HG03442 (cell line): ENCODE measurements around the gene MLPH.

Experiments used
- ATAC-seq: cut with Tn5 transposase; IDR thresholded peaks from one replicate; pipeline ENCODE4 v1.9.1; 2021; ENCODE audit warnings: mild to moderate bottlenecking, moderate library complexity; ENCODE audit not compliant: unreplicated experiment

MLPH gene

DNA sequence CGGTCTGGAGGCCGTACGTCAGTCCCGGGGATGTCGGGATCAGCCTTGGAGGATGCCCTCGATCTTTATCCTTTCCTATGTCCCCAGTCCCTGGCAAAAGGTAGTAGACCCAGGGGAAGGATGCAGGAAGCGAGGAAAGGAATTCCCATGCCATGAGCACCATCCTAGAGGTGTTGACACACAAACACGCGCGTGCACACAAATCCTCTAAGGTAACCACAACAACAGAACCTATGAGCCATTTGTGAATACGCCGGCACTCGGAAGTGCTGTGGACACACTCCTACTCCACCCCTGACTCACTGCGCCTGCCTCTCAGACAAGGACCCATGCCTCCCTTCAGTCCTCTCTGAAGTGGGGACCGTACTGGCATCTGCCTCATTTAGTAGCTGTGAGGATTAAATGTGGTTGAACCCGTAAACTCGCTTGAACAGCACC lies 11.3 kb upstream of the MLPH start:
- no peak for ATAC-seq

DNA sequence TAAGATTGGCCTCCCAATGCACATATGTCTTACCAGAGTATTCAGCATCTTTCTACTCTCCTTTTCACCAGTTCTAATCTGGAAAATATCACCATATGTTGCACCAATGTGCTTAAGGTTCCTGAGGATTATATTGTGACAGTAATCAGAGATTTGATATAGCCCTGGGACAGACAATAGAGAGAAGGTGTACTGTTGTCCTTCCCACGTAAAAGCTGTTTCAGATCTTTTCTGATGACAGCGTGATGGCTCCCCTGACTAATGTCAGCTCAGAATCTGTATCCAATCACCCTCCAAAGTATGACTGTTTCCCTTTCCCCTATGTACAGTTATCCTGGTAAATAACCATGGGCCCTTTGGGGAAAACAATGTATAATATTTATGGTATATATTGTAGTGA lies 9.0 kb upstream of the MLPH start:
- no peak for ATAC-seq

DNA sequence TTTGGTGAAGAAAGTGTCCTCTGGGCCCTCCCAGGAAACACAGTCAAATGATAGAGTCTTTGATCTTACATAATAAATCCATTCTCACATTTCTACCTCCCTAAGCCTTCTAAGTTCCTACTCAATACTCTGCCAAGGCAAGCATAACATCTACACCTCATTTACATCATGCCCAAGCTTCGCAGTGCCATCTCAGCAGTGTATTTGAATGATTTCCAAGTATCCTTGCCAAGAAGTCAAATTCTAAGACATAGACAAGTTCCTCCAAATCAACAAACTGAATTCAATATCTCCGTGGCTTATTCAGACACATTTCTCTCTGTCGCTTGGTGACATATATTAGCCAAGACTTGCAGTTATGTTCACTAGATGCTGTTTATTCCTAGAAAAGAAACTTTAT lies 8.1 kb upstream of the MLPH start:
- no peak for ATAC-seq

DNA sequence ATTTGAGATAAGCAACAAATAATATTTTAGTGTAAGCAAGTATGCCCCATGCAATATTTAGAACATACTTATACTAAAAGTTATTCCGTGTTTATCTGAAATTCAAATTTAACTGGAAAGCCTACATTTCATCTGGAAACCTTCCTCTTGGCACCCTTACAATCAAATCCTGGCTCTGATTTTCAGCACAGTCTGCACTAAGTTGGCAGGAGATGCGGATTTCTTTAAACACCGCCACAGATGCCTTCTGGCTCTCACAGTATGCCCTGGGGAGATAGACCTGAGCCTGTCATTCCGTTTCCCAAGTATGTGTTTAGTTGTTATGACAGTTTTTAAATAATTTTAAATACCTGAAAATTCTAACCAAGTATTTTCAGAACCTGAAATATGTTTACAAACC lies 7.3 kb upstream of the MLPH start:
- no peak for ATAC-seq

DNA sequence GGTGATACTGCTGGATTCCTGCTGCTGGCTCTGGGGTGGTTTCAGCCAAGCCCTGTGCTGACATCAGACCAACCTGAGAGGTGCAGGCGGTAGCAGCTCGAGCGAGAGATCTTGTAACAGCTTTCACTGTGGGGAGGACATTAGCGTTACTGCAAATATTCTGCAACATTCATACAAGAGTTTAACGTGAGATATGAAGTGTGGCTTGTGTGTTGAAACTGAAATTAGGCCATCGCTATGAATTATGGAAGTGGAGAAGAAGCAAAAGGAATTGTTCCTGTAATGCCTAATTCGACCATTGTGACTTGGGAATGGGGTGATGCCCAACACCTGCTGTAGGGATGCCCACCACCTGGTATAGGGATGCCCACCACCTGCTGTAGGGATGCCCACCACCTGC lies 6.5 kb upstream of the MLPH start:
- no peak for ATAC-seq

DNA sequence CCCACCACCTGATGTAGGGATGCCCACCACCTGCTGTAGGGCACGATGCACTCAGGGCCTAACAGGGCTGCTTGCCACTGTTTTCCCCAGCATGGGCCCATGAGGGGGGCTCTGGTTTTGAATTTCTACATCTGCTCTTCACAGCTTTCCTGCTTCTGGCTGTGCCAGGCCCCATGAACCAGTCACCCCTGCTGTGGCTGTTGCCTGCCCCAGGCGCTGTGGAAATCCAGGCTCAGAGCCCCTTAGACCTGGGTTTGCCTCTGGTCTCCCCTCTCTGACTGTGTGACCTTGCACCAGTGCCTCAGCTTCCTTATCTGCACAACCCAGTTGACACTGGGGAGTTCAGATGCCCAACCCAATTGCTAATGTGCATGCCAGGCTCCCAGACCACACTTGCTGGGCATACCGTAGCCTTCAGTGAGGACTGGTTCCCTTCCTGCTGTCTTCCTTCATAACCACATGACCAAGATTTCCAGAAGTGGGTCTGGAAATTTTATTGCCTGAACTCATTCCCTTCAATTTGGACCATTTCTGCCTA lies 6.0 kb upstream of the MLPH start:
- ATAC-seq: no peak

DNA sequence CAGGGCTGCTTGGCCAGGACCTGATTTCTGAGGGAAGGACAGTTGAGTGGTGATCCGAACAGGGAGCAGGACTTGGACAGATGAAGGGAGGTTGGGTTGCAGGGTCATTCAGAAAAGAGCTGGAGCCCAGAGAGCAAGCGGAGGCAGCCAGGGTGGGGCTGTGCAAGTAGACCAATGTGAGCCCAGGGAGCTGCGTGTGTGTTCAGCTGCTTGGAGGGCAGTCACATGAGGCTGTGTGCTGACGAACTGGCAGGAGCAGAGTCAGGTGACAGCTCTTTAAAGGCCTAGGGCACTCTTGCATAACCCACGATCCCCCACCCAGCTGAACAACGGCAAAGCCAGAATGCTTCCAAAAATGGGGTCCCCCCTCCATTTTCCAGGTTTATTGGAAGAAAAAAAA lies 4.6 kb upstream of the MLPH start:
- no peak for ATAC-seq

DNA sequence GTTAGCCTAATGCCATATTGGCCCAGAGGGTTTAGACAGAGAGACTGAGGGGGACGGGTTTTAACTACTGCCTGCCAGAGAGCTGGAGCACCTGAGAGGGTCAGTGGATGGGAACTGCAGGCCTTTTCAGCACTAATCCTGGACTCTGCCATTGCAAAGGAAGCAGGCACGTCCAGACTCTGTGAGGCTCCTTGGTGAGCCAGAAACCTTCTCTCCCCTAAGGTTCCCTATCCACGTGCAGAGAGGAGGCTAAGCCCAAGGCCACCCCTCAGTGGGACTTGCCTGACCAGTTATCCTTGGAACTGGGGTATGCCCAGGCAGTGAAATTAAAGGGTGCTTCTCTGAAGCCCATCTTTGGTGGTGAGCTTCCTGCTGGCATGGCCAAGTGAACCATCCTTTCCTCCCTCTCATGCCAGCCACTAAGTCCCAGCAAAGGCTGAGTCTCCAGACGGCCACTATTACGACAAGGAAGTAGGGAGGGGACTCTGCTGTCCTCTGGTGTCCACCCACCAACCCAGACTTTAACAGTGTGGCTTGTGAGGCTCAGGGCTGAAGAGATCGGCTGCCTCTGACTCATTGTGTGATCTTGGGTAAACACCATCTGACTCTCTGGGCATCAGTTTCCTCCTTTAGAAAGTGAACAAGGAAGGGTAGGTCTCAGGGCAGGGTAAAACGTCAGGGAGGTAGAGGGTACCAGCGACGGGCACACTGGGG lies 3.9 kb upstream of the MLPH start:
- no peak for ATAC-seq

DNA sequence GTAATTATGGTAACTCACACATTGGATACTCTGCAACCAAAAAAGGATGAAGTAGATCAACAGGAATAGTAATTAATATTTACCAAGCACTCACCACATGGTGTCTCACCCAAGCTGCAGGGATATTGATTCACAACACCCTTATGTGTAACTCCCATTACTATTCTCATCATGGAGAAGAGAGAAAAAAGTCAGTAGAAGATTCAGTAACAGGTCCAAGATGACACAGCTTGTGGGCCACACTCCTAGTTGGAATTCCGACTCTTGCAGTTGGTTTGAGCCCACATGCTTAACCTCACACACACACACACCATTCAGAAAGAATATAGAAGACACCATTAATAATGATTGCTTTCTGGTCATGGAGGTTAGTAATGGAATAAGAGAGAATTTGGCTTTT lies 1.7 kb upstream of the MLPH start:
- no peak for ATAC-seq

DNA sequence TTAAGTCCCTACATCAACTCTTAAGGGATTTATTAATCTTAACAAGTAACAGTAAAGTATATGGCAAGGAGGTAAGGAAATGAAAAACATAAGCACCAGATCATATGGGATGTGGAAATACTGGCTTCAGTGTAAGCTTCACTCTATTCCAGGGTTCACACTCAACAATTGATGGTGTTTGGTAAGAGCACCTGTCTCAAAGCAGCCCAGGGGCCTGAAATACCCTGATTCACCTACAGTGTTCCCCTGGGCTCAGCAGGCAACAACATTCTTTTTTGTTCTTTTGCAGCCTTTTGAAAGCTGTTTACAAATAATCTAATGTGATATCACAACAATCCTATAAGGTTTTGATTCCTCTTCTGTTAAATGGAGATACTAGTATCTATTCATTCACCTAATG lies 1.2 kb upstream of the MLPH start:
- ATAC-seq: no peak

DNA sequence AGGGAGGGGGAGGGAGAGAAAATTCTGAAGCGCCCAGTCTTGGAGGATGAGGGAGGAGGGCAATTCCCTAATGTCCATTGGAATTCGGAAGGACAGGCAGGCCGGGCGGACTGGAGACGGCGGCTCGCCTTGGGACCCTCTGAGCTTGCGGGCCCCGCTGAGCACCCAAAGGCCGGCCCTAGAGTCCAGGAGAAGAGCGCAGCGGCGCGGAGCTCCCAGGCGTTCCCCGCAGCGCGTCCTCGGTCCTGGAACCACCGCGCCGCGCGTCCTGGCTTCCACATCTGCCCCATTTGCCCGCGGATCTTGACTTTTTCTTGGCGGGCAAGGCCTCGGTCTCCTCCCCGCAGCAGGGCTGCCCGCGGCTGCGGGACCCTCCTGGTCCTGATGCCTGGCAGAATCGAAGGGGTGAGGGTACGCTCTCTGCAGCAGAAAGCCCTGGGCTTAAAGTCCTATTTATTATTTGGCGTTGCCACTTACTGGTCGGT lies 675 bp upstream of the MLPH start:
- ATAC-seq: no peak

DNA sequence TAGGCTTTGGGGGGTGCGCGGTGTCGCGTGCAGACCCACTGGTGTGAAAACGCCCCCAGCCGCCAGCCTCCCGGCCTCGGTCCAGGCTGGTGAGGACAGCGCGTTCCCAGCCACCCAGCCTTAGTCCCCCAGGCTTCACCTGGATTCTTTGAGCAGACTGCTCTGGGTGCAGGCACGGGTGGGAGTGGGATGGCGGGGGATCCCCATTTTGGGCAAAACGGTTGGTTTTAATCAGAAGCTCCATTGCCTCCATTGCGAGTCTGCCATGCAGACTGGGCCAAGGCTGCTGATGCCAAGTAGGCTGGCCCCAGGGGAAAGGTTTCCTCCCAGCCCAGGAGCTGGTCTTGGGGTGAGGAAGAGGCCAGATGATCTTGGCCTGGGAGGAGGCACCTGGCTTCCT lies 445 bp downstream of the MLPH start:
- no peak for ATAC-seq

DNA sequence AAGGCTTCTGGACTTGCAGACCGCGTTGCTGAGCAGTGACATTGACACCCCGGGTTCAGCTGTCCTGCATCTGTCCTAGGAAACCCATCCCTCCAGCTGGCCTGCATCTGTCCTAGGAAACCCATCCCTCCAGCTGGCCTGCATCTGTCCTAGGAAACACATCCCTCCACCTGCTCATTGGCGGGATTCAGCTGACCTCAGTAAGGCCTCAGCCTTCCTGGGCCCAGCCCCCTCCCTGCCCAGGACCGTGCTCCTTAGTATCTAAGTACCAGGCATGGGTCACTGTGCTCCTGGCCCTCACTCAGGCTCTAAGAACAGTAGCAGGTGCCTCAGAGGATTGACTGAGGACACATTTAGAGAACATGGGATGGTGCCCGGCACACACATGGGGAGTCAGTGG lies 1.2 kb downstream of the MLPH start:
- ATAC-seq: no peak

DNA sequence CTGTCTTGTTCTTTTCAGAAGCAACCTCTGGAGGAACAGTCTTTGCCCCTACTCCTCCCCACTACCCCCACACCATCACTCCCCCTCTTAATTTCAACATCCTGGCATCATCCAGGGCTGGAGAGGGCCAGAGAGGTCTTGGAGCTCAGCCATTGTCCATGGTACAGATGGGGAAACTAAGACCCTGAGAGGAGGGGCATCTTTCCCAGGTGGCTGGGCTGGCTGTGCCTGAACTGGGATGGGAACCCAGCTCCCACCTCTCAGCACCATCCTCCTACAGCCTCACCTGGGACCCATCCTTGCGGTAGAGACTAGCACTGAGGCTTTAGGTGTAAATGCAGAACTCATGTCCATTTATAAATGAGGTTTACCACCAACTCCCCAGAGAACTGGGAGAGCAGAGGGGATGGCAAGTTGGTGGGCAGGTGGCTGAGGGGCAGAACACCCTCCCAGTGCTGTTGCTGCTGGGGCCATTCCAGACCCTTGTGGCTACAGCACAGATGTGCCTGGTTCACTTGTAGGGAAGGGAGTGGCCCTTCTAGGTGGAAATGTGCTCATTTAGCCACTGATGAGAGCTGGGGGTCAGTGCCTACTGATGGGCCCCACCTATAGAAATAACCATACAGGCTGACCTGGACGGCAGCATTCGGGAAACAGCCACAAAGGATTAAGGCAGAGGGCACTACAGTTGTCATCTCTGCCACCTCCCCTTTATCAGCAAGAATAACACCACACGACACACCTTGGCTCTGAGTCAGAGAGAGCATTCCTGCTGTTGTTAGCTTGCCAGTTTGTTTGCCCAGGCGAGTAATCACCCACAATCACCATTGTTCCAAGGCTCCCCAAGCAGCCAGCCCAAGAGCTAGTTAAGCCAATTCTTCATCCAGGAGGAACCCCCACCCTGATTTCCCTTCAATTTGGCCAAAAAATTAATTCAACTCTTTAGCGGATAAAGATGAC lies 2.1 kb downstream of the MLPH start:
- no peak for ATAC-seq

DNA sequence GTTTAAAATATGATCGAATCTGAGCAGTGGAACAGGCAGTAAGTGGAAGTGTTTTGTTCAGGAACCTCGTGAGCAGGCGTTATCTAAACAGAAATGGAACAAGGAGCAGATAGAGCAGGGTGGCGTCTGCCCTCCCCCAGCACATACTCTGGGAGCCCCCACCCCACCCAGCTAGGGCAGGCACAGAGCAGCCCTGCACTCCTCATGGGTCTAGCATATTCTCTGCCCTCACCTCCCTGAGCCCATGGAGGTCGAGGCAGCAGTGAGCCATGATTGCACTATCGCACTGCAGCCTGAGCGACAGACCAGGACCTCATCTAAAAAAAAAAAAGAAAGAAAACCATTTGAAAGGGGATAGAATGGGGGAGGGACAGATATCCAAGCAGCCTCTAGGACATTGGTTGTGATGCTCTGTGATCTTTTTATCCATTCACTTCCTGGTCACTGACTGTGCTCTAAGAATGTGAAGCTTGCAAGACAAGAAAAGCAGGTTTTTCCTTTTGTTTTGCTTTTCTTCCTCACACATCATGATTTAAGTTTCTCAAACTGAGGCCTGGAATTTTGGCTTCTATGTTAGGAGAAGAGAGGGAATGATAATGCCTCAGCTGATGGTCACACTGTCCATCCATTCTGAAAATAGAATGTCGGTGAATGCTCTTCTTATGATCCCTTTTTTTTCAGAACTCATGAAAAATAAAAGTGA lies 3.1 kb downstream of the MLPH start:
- ATAC-seq: no peak

DNA sequence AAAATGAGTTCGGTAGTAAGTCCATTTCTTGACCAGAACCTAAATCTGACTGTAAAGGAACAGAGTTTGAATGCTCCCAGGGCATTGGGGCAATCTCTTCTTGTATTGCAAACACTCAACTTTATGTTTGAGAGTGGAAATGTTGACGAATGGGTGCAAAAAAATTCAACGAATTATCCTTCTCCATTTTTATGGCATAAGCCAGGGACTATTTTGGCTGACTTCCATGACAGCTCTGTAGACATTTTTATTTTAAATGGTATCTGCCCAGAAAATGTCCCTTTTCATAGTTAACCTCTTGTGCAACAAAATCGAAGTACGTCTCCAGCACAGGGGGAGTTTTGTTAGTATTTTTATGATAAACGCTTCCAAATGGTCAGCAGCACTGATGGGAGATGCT lies 3.7 kb downstream of the MLPH start:
- ATAC-seq: no peak

DNA sequence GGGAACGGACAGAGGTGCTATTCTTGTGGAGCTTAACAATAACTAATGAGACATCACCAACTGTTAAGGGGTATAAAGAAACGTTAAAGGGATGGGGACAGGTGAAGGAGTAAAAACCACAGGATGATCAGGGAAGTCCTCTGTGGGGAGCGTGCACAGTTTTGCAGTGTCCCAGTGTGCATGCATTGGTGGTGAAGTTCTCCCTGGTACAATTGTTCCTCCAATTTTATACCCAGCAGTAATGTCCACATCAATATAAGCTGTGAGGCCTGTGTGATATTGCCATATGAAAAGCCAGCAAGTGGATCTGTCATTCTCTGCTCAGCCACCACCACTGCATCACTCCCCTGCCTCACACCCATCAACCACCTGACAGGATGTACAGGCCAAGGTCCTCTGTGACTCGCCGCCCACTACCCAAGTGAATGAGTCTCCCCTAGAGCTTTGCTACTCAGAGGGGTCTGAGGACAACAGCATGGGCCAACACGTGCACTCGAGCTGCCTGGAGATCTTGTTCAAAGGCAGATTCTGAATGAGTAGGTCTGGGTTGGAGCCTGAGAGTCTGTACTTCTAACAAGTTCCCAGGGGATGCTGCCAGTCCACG lies 4.6 kb downstream of the MLPH start:
- ATAC-seq: no peak

DNA sequence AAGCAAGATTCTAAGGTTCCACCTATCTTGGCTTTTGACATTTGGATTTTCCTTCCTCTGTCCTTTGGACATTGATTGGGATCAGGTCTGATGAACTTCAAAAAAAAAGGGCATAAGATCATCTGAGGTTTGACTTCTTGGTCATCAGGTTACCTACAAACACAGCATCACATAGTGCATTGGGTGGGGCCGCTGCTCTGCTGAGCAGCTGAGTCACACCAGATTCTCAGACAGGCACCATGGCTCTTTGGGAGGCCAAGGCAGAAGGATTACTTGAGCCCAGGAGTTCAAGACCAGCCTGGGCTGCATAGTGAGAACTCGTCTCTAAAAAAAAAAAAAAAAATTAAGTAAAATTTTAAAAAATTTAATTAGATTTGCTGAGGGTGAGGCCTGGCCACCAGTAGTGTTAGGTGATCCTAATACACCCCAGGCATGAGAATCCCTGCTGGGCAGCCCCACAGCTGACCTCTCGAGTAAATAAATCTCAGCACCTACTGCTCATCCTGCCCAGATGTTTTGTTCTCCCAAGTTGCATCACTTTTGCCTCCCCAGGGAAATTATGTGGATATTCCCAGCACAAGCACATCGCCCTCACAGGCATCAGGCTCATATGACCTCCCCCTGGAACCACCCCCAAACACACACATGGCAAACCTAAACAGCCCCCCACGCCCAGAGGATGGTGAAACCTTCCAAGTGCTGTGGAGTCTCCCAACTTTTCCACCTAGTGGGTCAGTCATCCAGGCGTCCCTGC lies 5.3 kb downstream of the MLPH start:
- no peak for ATAC-seq

DNA sequence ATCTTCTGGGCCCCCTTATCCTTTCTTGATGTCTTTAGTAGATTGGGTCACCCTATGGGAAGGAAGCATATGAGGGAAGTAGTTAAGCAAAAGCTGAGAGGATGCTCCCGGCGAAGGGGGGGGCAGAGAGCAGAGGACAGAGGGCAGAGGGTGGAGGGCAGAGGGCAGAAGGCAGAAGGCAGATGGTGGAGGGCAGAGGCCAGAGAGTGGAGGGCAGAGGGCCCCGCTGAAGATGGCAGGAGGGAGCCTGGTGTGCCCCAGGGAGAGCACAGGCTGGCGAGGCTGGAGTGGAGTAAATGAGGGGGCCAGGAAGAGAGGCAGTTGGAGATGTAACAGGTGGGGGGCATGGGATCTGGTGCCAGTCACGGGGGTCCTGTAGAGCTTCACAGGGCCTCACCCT lies 7.0 kb downstream of the MLPH start:
- ATAC-seq: no peak

DNA sequence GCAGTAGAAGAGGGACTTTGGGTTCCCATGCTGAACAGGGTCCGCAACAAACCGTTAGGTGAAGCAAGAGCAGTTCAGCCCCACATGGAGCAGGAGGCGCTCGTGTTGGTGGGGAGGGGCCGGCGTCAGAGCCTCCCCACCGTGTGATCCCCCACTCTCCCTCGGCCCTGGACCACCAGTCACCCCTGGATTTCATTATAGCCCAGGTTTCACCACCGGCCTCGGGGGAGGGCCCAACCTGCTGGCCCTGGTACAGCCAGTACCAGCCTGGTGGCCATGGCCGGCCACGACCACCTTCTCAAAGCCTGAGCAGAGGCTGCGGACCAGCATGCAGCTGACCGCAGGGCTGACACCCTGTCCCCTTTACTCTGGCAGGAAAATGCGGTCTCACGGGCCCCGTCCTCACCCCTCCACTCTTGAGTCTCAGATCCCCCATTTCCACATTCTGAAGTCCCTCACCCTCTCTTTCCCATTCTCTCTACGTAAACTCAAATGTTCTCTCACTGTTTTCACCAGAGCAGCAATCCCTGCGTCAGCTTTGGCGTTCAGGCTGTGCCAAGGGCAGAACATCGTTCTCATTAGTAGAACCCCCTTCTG lies 8.6 kb downstream of the MLPH start:
- ATAC-seq: no peak
